Activated CD4-positive, alpha-beta T cell treated with anti-CD3 and anti-CD28 coated beads, Interleukin-2, amount 50 U/mL, for 24 hours (primary cell): ENCODE results near the gene RGS6.
A peak's percentile ranks its signal among the peaks of the same experiment; 100 is the strongest.

Experiments used
- DNase-seq, 2 donors: peaks; one replicate each; pipeline ENCODE4 v3.0.0-alpha.2; 2020; ENCODE audit warnings: low read depth in 1 of 2, low spot score in 1 of 2

The RGS6 gene

GRCh38 chr14:72568296-72568992 lies 636.2 kb downstream of the RGS6 start:
- no peak for DNase-seq

GRCh38 chr14:72573725-72574417 lies 641.6 kb downstream of the RGS6 start:
- no peak for DNase-seq

DNA sequence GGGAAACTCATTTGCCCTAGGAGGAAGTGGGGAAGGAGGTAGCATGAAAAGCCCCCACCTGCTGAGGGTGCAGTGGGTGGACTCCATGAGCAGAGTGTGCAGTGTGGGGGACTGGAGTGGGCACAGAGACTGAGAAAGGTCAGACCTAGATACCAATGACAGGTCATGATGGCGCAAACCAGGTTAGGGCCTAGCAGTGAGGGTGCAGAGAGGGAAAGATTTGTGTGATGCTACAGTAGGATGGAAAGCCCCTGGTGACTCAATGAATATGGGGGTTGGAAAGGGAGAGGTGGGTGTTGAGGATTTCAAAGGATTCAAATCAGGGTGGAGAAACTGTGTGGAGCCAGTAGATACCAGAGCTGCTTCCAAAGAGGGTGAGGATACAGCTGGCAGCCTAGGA lies 642.5 kb downstream of the RGS6 start:
- no peak for DNase-seq

GRCh38 chr14:72576258-72576657 lies 644.0 kb downstream of the RGS6 start:
- DNase-seq, result no peak

DNA sequence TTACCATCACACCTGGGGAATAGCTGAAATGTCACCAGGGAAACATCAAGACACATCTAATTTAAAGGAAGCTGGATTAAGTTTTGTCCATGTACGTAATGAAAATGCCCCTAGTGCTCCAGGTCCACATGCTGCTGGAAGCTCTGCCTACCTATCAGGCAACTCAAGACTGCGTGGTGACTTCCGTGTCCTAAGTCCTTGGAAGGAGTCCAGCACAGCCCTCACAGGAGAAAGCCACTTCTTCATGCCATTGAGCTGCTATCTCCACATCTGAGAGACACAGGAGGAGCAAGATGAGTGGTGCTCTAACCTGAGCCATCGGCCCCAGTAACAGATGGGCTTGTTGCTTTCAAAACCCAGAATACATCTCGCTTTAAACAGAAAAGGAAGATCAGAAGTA lies 645.3 kb downstream of the RGS6 start:
- DNase-seq, result no peak

DNA sequence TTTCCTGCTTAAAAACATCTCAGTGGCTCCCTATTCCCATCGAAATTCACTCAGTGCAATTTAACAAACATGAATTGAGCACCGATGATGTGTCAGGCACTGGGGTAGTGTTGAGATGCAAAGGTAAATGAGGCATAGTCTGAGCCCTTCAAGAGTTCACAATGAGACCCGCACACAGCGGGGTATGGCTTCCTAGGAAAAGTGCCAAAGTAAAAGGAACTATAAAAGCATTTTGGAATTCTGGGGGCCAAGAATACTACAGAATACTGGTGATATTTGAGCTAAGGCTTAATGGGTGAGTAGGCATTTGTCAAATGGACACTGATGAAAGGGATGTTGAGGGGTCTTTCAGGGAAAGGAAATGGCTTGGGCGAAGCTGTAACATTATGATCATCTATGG lies 646.3 kb downstream of the RGS6 start:
- DNase-seq, result no peak

DNA sequence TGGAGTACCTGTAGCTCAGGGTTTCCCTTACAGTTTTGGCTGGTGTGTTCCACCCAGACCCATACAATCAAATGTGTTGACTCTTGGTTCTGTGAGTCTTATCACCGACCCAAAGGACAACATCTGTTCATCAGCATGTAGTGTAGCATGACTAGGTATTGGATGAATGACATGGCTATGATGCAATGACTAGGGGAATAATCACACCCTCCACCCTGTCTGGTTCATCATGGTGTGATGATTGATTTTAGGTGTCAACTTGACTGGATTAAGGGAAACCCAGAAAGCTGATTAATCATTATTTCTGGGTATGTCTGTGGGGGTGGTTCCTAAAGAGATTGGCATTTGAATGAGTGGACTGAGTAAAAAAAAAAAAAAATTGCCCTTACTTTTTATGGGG lies 650.4 kb downstream of the RGS6 start:
- no peak for DNase-seq

GRCh38 chr14:72583316-72584272 lies 651.4 kb downstream of the RGS6 start:
- no peak for DNase-seq

GRCh38 chr14:72588521-72588920 lies 656.3 kb downstream of the RGS6 start:
- DNase-seq, result no peak

DNA sequence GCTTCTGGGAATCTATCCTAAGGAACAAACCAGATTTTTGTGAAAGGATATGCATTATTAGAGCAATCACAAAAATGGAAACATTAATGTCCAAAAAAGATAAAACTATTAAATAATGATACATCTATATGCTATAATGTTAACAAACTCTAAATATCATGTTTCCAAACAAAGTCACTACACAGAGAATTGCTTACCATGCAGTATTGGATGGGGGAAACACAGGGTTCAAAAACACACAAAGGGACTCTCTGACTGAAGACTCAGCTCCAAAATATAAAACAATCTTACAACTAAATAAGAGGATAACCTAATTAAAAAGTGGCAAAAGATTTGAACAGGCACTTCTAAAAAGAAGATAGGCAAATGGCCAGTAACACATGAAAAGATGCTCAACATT lies 657.4 kb downstream of the RGS6 start:
- no peak for DNase-seq

DNA sequence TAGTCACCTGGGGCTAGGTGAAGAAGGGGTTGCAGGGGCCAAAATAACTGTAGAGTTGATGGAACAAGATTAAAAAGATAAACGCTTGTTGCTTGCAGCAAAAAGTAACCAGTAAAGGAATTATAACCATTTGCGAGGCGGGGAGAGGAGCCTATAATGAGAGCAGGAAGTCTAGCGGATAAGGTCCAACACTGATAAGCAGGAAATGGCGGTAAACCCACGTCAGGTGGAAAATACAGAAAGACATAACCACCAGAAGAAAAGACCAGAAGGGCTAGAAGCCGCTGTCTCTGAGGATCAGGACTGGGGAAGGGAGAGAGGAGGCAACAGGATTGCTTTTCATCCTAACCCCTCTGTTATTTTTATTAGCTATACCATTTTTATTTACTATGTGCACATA lies 658.3 kb downstream of the RGS6 start:
- no peak for DNase-seq

DNA sequence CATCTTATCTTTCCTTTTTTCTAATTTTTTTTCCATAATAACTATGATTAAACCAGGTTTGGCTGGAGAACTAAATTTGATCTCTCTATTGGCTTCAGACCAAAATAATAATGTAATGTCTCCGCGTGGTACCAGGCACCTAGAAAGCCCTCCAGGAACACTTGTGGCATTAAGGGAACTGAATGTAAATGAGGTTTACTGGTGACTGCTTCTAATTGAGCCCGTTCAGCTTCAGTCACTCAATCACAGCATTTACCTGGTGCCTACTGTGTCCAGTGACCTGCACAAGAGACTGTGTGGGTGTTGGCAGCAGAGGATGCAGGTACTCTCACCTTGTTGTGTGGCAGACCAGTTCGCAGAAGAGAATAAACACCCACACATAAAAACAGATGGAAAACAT lies 659.2 kb downstream of the RGS6 start:
- no peak for DNase-seq

- DNase-seq, result peak in 1 of 2 donors; percentile 29
Measured at GRCh38 chr14:72594099-72594901, 662.1 kb downstream of the RGS6 start.

DNA sequence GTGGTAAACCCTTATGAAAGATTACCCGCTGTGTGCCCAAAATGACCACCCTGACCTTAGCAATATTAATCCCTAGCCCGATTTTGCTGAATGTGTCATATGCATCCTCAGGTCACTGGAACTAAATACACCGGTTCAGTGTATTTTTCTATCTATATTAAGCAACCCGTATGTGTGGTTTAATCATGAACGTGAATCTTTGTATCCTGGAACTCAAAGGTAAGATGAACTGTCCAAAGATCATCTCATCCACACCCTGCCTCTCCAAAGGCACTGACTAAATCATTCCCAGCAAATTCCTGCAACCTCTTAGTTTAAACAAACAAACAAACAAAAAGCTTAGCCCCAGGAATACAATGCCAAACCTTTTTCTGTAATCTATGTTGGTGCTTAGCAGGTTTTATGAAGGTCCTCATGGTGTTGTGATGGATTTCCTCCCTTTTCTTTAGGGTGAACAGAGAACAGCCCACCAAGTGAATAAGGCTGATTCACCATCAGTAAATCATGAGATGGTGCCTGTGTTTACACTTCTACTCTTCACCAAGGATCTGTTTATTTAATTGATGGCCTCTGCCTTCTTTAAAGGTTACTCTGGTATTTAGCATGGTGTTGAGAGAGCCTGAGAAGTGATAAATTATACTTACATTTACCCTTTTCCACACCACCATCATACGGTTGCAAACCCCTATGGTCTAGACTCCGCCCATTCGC lies 663.1 kb downstream of the RGS6 start:
- DNase-seq, result no peak

GRCh38 chr14:72597252-72598233 lies 665.3 kb downstream of the RGS6 start:
- DNase-seq, result no peak

DNA sequence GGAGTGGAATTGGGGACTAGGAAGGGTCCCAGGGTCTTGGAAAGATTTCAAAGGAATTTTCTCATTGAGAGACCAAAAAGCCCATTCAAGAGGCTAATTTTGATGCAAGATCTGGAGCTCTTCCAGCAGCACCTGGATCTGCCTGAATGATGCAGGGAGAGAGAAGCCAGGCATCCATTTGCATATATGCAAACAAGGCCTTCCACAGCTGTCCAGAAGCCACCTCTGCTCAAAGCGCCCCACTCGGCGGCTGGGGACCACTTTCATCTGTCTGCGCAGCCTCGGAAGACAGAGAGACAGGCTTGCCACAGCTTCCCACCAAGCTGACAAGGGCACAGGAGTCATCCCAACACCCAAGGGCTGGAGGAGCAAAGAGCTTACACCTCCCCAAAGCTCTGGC lies 666.1 kb downstream of the RGS6 start:
- DNase-seq, result no peak

GRCh38 chr14:72599579-72600470 lies 667.6 kb downstream of the RGS6 start:
- DNase-seq, result no peak
